HEK293 (cell line): ENCODE data around the gene PIF1.

Source experiments
- CTCF ChIA-PET: fragments of 350-600 bp; formaldehyde crosslinking; extraction: SDS; loops from one replicate; lab custom pipeline; 2021; ENCODE audit warnings: antibody characterized with exemption; lab: Yijun Ruan, JAX
- POLR2A ChIA-PET: fragments of 300-600 bp; formaldehyde crosslinking; extraction: SDS; loops from one replicate; lab custom pipeline; 2020; ENCODE audit warnings: antibody characterized with exemption, inconsistent platforms; lab: Yijun Ruan, JAX
- H3K27ac ChIP-seq: fragments of 200-500 bp; sonication (Bioruptor generic); 2 replicates; pipeline ENCODE4 v1.5.1; 2014; ENCODE audit warnings: low read depth, low read length, control low read depth, inconsistent platforms; ENCODE audit errors: extremely low read depth
- H3K36me3 ChIP-seq, 2 experiments: fragments of 200-500 bp in 1 of 2; sonication (Bioruptor generic) in 1 of 2; 1 replicate in 1 of 2; 2 replicates in 1 of 2; pipeline ENCODE4 v1.5.1; 2014 to 2017; ENCODE audit warnings: inconsistent platforms in 2 of 2, low read length in 2 of 2; ENCODE audit not compliant: control insufficient read depth in 2 of 2, insufficient read depth in 1 of 2
- H3K4me1 ChIP-seq: fragments of 200-500 bp; sonication (Bioruptor generic); 2 replicates; pipeline ENCODE4 v1.5.1; 2014; ENCODE audit warnings: mild to moderate bottlenecking, low read length, inconsistent platforms; ENCODE audit not compliant: control insufficient read depth, insufficient read depth
- H3K4me3 ChIP-seq: 2 replicates; pipeline ENCODE4 v1.5.1; 2011; ENCODE audit warnings: low read depth, mild to moderate bottlenecking, control low read depth, low read length, moderate library complexity
- H3K9me3 ChIP-seq: fragments of 200-500 bp; sonication (Bioruptor generic); 2 replicates; pipeline ENCODE4 v1.5.1; 2014; ENCODE audit warnings: low read depth, low read length, inconsistent platforms; ENCODE audit not compliant: control insufficient read depth, insufficient read depth
- ATF2 ChIP-seq: fragments of 450-650 bp; formaldehyde crosslinking; IDR thresholded peaks from 2 replicates; pipeline ENCODE4 v1.5.1; 2016; ENCODE audit warnings: missing biosample characterization, missing genetic modification characterization, low read depth
- BCL6B ChIP-seq: fragments of 450-650 bp; formaldehyde crosslinking; IDR thresholded peaks from 2 replicates; pipeline ENCODE4 v1.5.1; 2017; ENCODE audit warnings: missing biosample characterization, missing genetic modification characterization
- CTCF ChIP-seq: fragments of 450-650 bp; formaldehyde crosslinking; IDR thresholded peaks from 2 replicates; pipeline ENCODE4 v1.5.1; 2016; ENCODE audit warnings: missing biosample characterization, missing genetic modification characterization
- GFI1B ChIP-seq: fragments of 450-650 bp; formaldehyde crosslinking; IDR thresholded peaks from 2 replicates; pipeline ENCODE4 v1.5.1; 2016; ENCODE audit warnings: missing biosample characterization, missing genetic modification characterization
- HOXD13 ChIP-seq: sonication (generic); formaldehyde crosslinking; IDR thresholded peaks from 2 replicates; pipeline ENCODE4 v1.8.0; 2022; ENCODE audit warnings: missing genetic modification reagents, borderline replicate concordance
- MEIS1 ChIP-seq: sonication (generic); formaldehyde crosslinking; IDR thresholded peaks from 2 replicates; pipeline ENCODE4 v1.8.1; 2022; ENCODE audit warnings: missing genetic modification reagents, mild to moderate bottlenecking, borderline replicate concordance
- REPIN1 ChIP-seq: fragments of 450-650 bp; formaldehyde crosslinking; IDR thresholded peaks from 2 replicates; pipeline ENCODE4 v1.5.1; 2017; ENCODE audit warnings: missing biosample characterization, missing genetic modification characterization, low read depth
- SP2 ChIP-seq: fragments of 450-650 bp; formaldehyde crosslinking; IDR thresholded peaks from 2 replicates; pipeline ENCODE4 v1.5.1; 2016; ENCODE audit warnings: missing biosample characterization, missing genetic modification characterization
- SP7 ChIP-seq: fragments of 450-650 bp; formaldehyde crosslinking; IDR thresholded peaks from 2 replicates; pipeline ENCODE4 v1.5.1; 2016; ENCODE audit warnings: missing biosample characterization, missing genetic modification characterization
- ZBTB44 ChIP-seq: fragments of 450-650 bp; IDR thresholded peaks from 2 replicates; pipeline ENCODE4 v1.5.1; 2018; ENCODE audit warnings: missing biosample characterization, mild to moderate bottlenecking, missing genetic modification characterization
- ZIC2 ChIP-seq: fragments of 450-650 bp; formaldehyde crosslinking; IDR thresholded peaks from 2 replicates; pipeline ENCODE4 v1.5.1; 2016; ENCODE audit warnings: missing biosample characterization, missing genetic modification characterization
- ZNF169 ChIP-seq: fragments of 450-650 bp; formaldehyde crosslinking; IDR thresholded peaks from 2 replicates; pipeline ENCODE4 v1.5.1; 2016; ENCODE audit warnings: missing biosample characterization, missing genetic modification characterization
- ZNF174 ChIP-seq: fragments of 450-650 bp; formaldehyde crosslinking; IDR thresholded peaks from 2 replicates; pipeline ENCODE4 v1.5.0; 2017; ENCODE audit warnings: missing biosample characterization, mild to moderate bottlenecking, missing genetic modification characterization
- ZNF223 ChIP-seq: fragments of 450-650 bp; formaldehyde crosslinking; IDR thresholded peaks from 2 replicates; pipeline ENCODE4 v1.5.1; 2016; ENCODE audit warnings: missing biosample characterization, missing genetic modification characterization
- ZNF23 ChIP-seq: fragments of 450-650 bp; formaldehyde crosslinking; IDR thresholded peaks from 2 replicates; pipeline ENCODE4 v1.5.1; 2016; ENCODE audit warnings: missing biosample characterization, missing genetic modification characterization, borderline replicate concordance
- ZNF311 ChIP-seq: fragments of 450-650 bp; formaldehyde crosslinking; IDR thresholded peaks from 2 replicates; pipeline ENCODE4 v1.5.1; 2017; ENCODE audit warnings: missing biosample characterization, missing genetic modification characterization, borderline replicate concordance
- ZNF416 ChIP-seq: fragments of 450-650 bp; formaldehyde crosslinking; IDR thresholded peaks from 2 replicates; pipeline ENCODE4 v1.5.1; 2016; ENCODE audit warnings: missing biosample characterization, missing genetic modification characterization
- ZNF48 ChIP-seq: fragments of 450-650 bp; formaldehyde crosslinking; IDR thresholded peaks from 2 replicates; pipeline ENCODE4 v1.5.1; 2016; ENCODE audit warnings: missing biosample characterization, missing genetic modification characterization
- ZNF513 ChIP-seq: fragments of 450-650 bp; IDR thresholded peaks from 2 replicates; pipeline ENCODE4 v1.5.1; 2018; ENCODE audit warnings: missing biosample characterization, missing genetic modification characterization
- ZNF561 ChIP-seq: fragments of 450-650 bp; IDR thresholded peaks from 2 replicates; pipeline ENCODE4 v1.5.1; 2018; ENCODE audit warnings: missing biosample characterization, missing genetic modification characterization, borderline replicate concordance
- ZNF621 ChIP-seq: fragments of 450-650 bp; formaldehyde crosslinking; IDR thresholded peaks from 2 replicates; pipeline ENCODE4 v1.5.1; 2017; ENCODE audit warnings: missing biosample characterization, missing genetic modification characterization
- ZNF677 ChIP-seq: fragments of 450-650 bp; IDR thresholded peaks from 2 replicates; pipeline ENCODE4 v1.5.0; 2018; ENCODE audit warnings: missing biosample characterization, mild to moderate bottlenecking, missing genetic modification characterization, moderate library complexity
- ZNF701 ChIP-seq: fragments of 450-650 bp; formaldehyde crosslinking; IDR thresholded peaks from 2 replicates; pipeline ENCODE4 v1.5.1; 2016; ENCODE audit warnings: missing biosample characterization, missing genetic modification characterization
- ZNF776 ChIP-seq: fragments of 450-650 bp; formaldehyde crosslinking; IDR thresholded peaks from 2 replicates; pipeline ENCODE4 v1.5.0; 2017; ENCODE audit warnings: missing biosample characterization, missing genetic modification characterization, borderline replicate concordance
- ZNF830 ChIP-seq: fragments of 450-650 bp; IDR thresholded peaks from 2 replicates; pipeline ENCODE4 v1.5.0; 2018; ENCODE audit warnings: missing biosample characterization, missing genetic modification characterization, low read depth, mild to moderate bottlenecking, moderate library complexity

The PIF1 gene

GRCh38 chr15:64843991-64844390 lies 18.5 kb upstream of the PIF1 start (continued):
- TF ChIP-seq ZIC2 = no peak
- no peak for TF ChIP-seq ZNF621 (tag by site-specific recombination)
- no peak for TF ChIP-seq HOXD13 (CRISPR knock-in tag)

GRCh38 chr15:64842986-64843561 lies 17.6 kb upstream of the PIF1 start:
- POLR2A ChIA-PET = no interaction called here
- 0 out of 2 replicates have a peak, but pooled peaks have one; percentile 21 for TF ChIP-seq SP2 (tag by site-specific recombination)
- no peak for TF ChIP-seq ZNF416
- H3K9me3 ChIP-seq = no peaks in the 10 kb centered on the region
- CTCF ChIA-PET = interaction anchor here (0.6 to 1.1 kb wide), 2 partner anchors 33 to 632 kb away, joined by 3 read pairs; no protein-coding TSS in a partner anchor
- H3K4me1 ChIP-seq = no peaks in the 10 kb centered on the region
- H3K4me3 ChIP-seq = no peak overlapping the region
- no peaks in the 10 kb centered on the region for H3K36me3 ChIP-seq
- H3K27ac ChIP-seq = no peak overlapping the region

- no peaks in the 10 kb centered on the region for H3K4me1 ChIP-seq
- peak overlapping the region; percentile 65 for H3K4me3 ChIP-seq
- H3K27ac ChIP-seq = peak overlapping the region; percentile 16; the same call in 1 of the 2 replicates
- H3K9me3 ChIP-seq = no peaks in the 10 kb centered on the region
- POLR2A ChIA-PET = no interaction called here
- no peaks in the 10 kb centered on the region for H3K36me3 ChIP-seq
- CTCF ChIA-PET = interaction anchor here (0.6 to 1.1 kb wide), 2 partner anchors 32 to 633 kb away, joined by 3 read pairs; no protein-coding TSS in a partner anchor
- no peak for TF ChIP-seq GFI1B
- TF ChIP-seq ZBTB44 (tag by site-specific recombination) = no peak
- TF ChIP-seq ZNF23 (tag by site-specific recombination) = no peak
- TF ChIP-seq ZNF677 = no peak
- TF ChIP-seq ZNF174 = no peak
- peak; percentile 22; the same call in 1 of the 2 replicates for TF ChIP-seq SP7 (tag by site-specific recombination)
- TF ChIP-seq ZNF701 (tag by site-specific recombination) = no peak
- TF ChIP-seq ZNF48 (tag by site-specific recombination) = no peak
- no peak for TF ChIP-seq REPIN1 (tag by site-specific recombination)
- no peak for TF ChIP-seq ZNF223 (tag by site-specific recombination)
- no peak for TF ChIP-seq ATF2
- no peak for TF ChIP-seq ZNF561 (tag by site-specific recombination)
- no peak for TF ChIP-seq CTCF (tag by site-specific recombination)
- no peak for TF ChIP-seq ZNF830 (tag by site-specific recombination)
- no peak for TF ChIP-seq ZNF169 (tag by site-specific recombination)
- no peak for TF ChIP-seq ZNF776 (tag by site-specific recombination)
- TF ChIP-seq ZNF311 = no peak
- no peak for TF ChIP-seq MEIS1 (CRISPR knock-in tag)
- no peak for TF ChIP-seq BCL6B (tag by site-specific recombination)
- no peak for TF ChIP-seq ZNF513 (tag by site-specific recombination)
Measured at GRCh38 chr15:64842096-64842939, 16.9 kb upstream of the PIF1 start.
